Hepatocyte (in vitro differentiated cells): ENCODE data around the gene SIRT4. TPM values are rescaled to one million over a fixed set of nuclear protein-coding genes. Genes with fewer than 3 reads are reported as not detected.

Experiments
- DNase-seq: peaks from one replicate; pipeline ENCODE4 v3.0.0-alpha.2; 2016; ENCODE audit warnings: low spot score
- H2AFZ ChIP-seq: fragments of 200-600 bp; sonication (generic); 2 replicates; pipeline ENCODE4 v1.6.0; 2016; ENCODE audit warnings: antibody characterized with exemption, mild to moderate bottlenecking
- H3K27ac ChIP-seq: fragments of 200-600 bp; sonication (generic); 2 replicates; pipeline ENCODE4 v1.5.1; 2016; ENCODE audit warnings: mild to moderate bottlenecking
- H3K27me3 ChIP-seq: fragments of 200-600 bp; sonication (generic); 2 replicates; pipeline ENCODE4 v1.6.1; 2016
- H3K36me3 ChIP-seq: fragments of 200-600 bp; sonication (generic); replicated peaks from 2 replicates; pipeline ENCODE4 v1.5.1; 2016; ENCODE audit warnings: low read depth; ENCODE audit not compliant: insufficient read depth
- H3K4me1 ChIP-seq: fragments of 200-600 bp; sonication (generic); 2 replicates; pipeline ENCODE4 v1.5.1; 2016; ENCODE audit warnings: mild to moderate bottlenecking, moderate library complexity; ENCODE audit not compliant: insufficient read depth
- H3K4me2 ChIP-seq: fragments of 200-600 bp; sonication (generic); 2 replicates; pipeline ENCODE4 v1.6.0; 2016
- H3K4me3 ChIP-seq: fragments of 200-600 bp; sonication (generic); 2 replicates; pipeline ENCODE4 v1.5.1; 2016; ENCODE audit warnings: mild to moderate bottlenecking
- H3K79me2 ChIP-seq: fragments of 200-600 bp; sonication (generic); 2 replicates; pipeline ENCODE4 v1.6.0; 2017; ENCODE audit warnings: mild to moderate bottlenecking
- H3K9me2 ChIP-seq: fragments of 200-600 bp; sonication (generic); replicated peaks from 2 replicates; pipeline ENCODE4 v1.6.0; 2017; ENCODE audit warnings: mild to moderate bottlenecking; ENCODE audit not compliant: insufficient read depth
- H3K9me3 ChIP-seq: fragments of 200-600 bp; sonication (generic); 2 replicates; pipeline ENCODE4 v1.5.1; 2016; ENCODE audit warnings: low read depth, mild to moderate bottlenecking
- H4K20me1 ChIP-seq: fragments of 200-600 bp; sonication (generic); 2 replicates; pipeline ENCODE4 v1.6.0; 2016; ENCODE audit warnings: mild to moderate bottlenecking; ENCODE audit not compliant: insufficient read depth, poor library complexity, severe bottlenecking
- EZH2 ChIP-seq: fragments of 200-600 bp; sonication (generic); IDR thresholded peaks from 2 replicates; pipeline ENCODE4 v1.6.1; 2016; ENCODE audit warnings: antibody characterized with exemption, mild to moderate bottlenecking, borderline replicate concordance
- EZH2phosphoT487 ChIP-seq: fragments of 200-600 bp; sonication (generic); IDR thresholded peaks from one replicate; pipeline ENCODE4 v1.6.1; 2018; ENCODE audit warnings: antibody characterized with exemption, mild to moderate bottlenecking, low read depth, moderate library complexity; ENCODE audit not compliant: unreplicated experiment, severe bottlenecking
- WGBS: methylation state at CpG from one replicate; pipeline ENCODE4 v1.1.6; 2016; ENCODE audit warnings: low lambda C conversion rate; ENCODE audit errors: missing lambda C conversion rate; 5-methylcytosine and 5-hydroxymethylcytosine counted together
- polyA plus RNA-seq: library from polyadenylated mRNA; unstranded; fragments of >200 nt; fragmentation: Nextera tagmentation; extraction: Ambion mirVana; gene quantifications from 2 replicates; pipeline ENCODE4 v1.2.1, GENCODE V29; 2016
- total RNA-seq: library from RNA; depleted of rRNA; stranded (reverse); fragments of >200 nt; gene quantifications from 2 replicates; pipeline ENCODE4 v1.2.3, GENCODE V29; 2014
- TF ChIP-seq, protein P1 (sequence below): fragments of 200-600 bp; sonication (generic); IDR thresholded peaks from 2 replicates; pipeline ENCODE4 v1.5.1; 2016; ENCODE audit warnings: antibody characterized with exemption, mild to moderate bottlenecking; ENCODE audit not compliant: poor library complexity

Gene SIRT4
- total and polyA plus RNA-seq, 2 experiments from 2014 or later, result 3.9 to 5.5 TPM

DNA sequence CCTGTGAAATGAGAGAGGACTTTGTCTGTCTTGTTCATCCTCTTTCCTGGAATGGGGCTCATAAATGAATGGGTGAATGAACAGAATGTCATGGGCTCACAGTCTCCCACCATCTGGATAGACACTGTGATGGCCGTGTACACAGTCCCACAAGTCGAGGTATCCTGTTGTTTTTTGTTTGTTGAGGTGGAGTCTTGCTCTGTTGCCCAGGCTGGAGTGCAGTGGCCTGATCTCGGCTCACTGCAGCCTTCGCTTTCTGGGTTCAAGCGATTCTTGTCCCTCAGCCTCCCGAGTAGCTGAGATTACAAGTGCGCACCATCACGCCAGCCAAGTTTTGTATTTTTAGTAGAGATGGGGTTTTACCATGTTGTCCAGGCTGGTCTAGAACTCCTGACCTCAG, 41.6 kb downstream of the SIRT4 start:
- Histone ChIP-seq H3K27ac (no peak overlapping the region), H2AFZ (no peak overlapping the region), H3K4me1 (no peaks in the 10 kb centered on the region), H3K36me3 (no peaks in the 10 kb centered on the region), H4K20me1 (no peaks in the 10 kb centered on the region), H3K27me3 (no peaks in the 10 kb centered on the region), H3K4me3 (no peak overlapping the region), H3K4me2 (no peak overlapping the region), H3K9me2 (no peaks in the 10 kb centered on the region), H3K79me2 (no peaks in the 10 kb centered on the region), H3K9me3 (no peaks in the 10 kb centered on the region)
- TF ChIP-seq EZH2, result no peak
- 97% methylated on average over 8 of the region's 8 CpGs for WGBS
- DNase-seq, result no peak

DNA sequence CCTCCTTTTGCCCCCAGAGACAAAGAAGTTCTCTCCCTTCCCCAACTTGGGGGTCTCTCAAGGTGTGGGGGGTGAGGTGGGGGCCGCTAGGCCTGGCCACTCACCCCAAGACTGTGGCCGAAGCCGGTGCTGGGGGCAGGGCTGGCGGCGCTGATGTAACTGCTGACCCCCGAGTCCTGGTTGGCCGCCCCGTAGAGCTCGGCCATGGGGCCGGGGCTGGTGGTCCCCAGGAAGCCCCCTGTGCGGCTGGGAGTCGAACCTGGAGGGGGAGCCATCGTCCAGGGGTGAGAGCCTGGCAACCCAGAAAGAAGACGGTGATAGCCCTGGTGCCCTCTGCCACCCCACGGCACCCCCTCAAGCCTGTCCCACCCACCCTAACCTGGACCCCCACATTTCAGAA, 43.9 kb downstream of the SIRT4 start:
- no peaks in the 10 kb centered on the region for H4K20me1 ChIP-seq
- H3K27ac ChIP-seq, result no peak overlapping the region
- H3K36me3 ChIP-seq, result no peaks in the 10 kb centered on the region
- H3K9me3 ChIP-seq, result no peaks in the 10 kb centered on the region
- no peaks in the 10 kb centered on the region for H3K4me1 ChIP-seq
- H2AFZ ChIP-seq, result no peak overlapping the region
- 98% methylated on average over 8 of the region's 15 CpGs for WGBS
- H3K27me3 ChIP-seq, result no peaks in the 10 kb centered on the region
- no peaks in the 10 kb centered on the region for H3K79me2 ChIP-seq
- no peak overlapping the region for H3K4me3 ChIP-seq
- H3K4me2 ChIP-seq, result no peak overlapping the region
- TF ChIP-seq, protein P1, sequence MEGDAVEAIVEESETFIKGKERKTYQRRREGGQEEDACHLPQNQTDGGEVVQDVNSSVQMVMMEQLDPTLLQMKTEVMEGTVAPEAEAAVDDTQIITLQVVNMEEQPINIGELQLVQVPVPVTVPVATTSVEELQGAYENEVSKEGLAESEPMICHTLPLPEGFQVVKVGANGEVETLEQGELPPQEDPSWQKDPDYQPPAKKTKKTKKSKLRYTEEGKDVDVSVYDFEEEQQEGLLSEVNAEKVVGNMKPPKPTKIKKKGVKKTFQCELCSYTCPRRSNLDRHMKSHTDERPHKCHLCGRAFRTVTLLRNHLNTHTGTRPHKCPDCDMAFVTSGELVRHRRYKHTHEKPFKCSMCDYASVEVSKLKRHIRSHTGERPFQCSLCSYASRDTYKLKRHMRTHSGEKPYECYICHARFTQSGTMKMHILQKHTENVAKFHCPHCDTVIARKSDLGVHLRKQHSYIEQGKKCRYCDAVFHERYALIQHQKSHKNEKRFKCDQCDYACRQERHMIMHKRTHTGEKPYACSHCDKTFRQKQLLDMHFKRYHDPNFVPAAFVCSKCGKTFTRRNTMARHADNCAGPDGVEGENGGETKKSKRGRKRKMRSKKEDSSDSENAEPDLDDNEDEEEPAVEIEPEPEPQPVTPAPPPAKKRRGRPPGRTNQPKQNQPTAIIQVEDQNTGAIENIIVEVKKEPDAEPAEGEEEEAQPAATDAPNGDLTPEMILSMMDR, result no peak
- TF ChIP-seq EZH2phosphoT487 (no peak), EZH2 (no peak)
- DNase-seq, result no peak
- no peaks in the 10 kb centered on the region for H3K9me2 ChIP-seq

DNA sequence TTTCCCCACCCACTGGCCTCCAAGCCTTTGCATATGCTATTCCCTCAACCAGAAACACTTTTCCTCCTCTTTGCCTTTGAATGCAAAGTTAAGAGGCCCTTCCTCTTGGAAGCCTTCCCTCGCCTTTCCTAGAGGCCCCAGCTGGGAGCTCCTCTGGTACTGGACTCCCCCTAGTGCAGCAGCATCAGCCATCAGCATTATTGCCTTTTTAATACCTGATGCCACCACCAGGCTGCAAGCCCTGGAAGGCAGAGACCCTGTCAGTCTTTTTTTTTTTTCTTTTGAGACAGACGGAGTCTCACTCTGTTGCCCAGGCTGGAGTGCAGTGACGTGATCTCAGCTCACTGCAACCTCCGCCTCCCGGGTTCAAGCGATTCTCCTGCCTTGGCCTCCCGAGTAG, 44.6 kb downstream of the SIRT4 start:
- H2AFZ ChIP-seq, result no peak overlapping the region
- no peaks in the 10 kb centered on the region for H3K4me1 ChIP-seq
- H3K79me2 ChIP-seq, result no peaks in the 10 kb centered on the region
- TF ChIP-seq, protein P1, result no peak
- TF ChIP-seq EZH2, result no peak
- TF ChIP-seq EZH2phosphoT487, result no peak
- H3K27ac ChIP-seq, result no peak overlapping the region
- no peaks in the 10 kb centered on the region for H3K9me2 ChIP-seq
- H3K4me2 ChIP-seq, result no peak overlapping the region
- DNase-seq, result no peak
- H3K9me3 ChIP-seq, result no peaks in the 10 kb centered on the region
- H3K4me3 ChIP-seq, result no peak overlapping the region
- no peaks in the 10 kb centered on the region for H3K36me3 ChIP-seq
- 94% methylated on average over 7 of the region's 7 CpGs for WGBS
- no peaks in the 10 kb centered on the region for H3K27me3 ChIP-seq
- no peaks in the 10 kb centered on the region for H4K20me1 ChIP-seq

DNA sequence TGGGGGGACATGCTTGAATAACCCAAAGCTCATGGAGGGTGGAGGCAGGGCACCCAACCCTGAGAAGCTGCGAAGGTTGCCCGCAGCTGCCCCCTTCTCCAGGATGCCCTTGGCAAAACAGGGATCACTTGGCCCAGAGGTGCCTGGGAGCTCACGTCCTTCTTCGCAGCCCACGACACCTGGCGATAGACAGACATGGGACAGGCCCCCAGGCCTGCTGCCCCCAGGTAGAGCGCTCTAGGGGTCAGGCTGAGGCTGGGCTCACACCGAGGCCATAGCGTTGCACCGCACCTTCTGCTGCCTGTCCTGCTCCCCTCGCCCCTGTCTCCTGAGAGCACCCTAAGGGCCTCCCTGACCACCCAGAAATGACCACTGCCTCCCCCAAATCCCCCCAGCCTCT, 45.6 kb downstream of the SIRT4 start:
- Histone ChIP-seq H2AFZ (no peak overlapping the region), H3K9me2 (no peaks in the 10 kb centered on the region), H3K4me2 (no peak overlapping the region), H3K79me2 (no peaks in the 10 kb centered on the region), H3K4me1 (no peaks in the 10 kb centered on the region), H3K9me3 (no peaks in the 10 kb centered on the region), H4K20me1 (no peaks in the 10 kb centered on the region), H3K4me3 (no peak overlapping the region), H3K36me3 (no peaks in the 10 kb centered on the region), H3K27ac (no peak overlapping the region), H3K27me3 (no peaks in the 10 kb centered on the region)
- DNase-seq, result no peak
- WGBS, result 94% methylated on average over 8 of the region's 11 CpGs
- TF ChIP-seq, protein P1, result no peak
- TF ChIP-seq EZH2 (no peak), EZH2phosphoT487 (no peak)
